Transverse colon (tissue), 4 donors: ENCODE data around the gene TRMU. TPM values are rescaled to one million over a fixed set of nuclear protein-coding genes. Genes with fewer than 3 reads are reported as not detected.

Experiments
- DNase-seq: peaks from one replicate; pipeline ENCODE4 v3.0.0-alpha.2; 2019
- H3K27ac ChIP-seq, 4 donors: fragments of 200-600 bp; sonication (generic); 2 replicates each; pipeline ENCODE4 v1.5.1; 2016 to 2018; ENCODE audit warnings: inconsistent platforms in 4 of 4
- H3K27me3 ChIP-seq: fragments of 200-600 bp; sonication (generic); 2 replicates; pipeline ENCODE4 v1.5.1; 2017; ENCODE audit warnings: inconsistent platforms
- H3K36me3 ChIP-seq, 4 donors: fragments of 200-600 bp; sonication (generic); 2 replicates each; pipeline ENCODE4 v1.5.1; 2017 to 2019; ENCODE audit warnings: inconsistent platforms in 4 of 4
- H3K4me1 ChIP-seq, 4 donors: fragments of 200-600 bp; sonication (generic); 2 replicates each; pipeline ENCODE4 v1.5.1; 2017 to 2020; ENCODE audit warnings: inconsistent platforms in 4 of 4
- H3K4me3 ChIP-seq, 4 donors: fragments of 200-600 bp; sonication (generic); 1 replicate in 1 of 4; 2 replicates in 3 of 4; pipeline versions ENCODE4 v1.5.1 to v1.6.1; 2017 to 2019; ENCODE audit warnings: inconsistent platforms in 4 of 4
- H3K9me3 ChIP-seq, 2 donors: fragments of 200-600 bp; sonication (generic); 2 replicates each; pipeline ENCODE4 v1.5.1; 2017 to 2019; ENCODE audit warnings: inconsistent platforms in 2 of 2
- EP300 ChIP-seq: sonication (generic); formaldehyde crosslinking; IDR thresholded peaks from one replicate; pipeline ENCODE4 v1.6.1; 2017; ENCODE audit warnings: antibody characterized with exemption, low read depth
- POLR2A ChIP-seq: fragments of 450-650 bp; IDR thresholded peaks from one replicate; pipeline ENCODE4 v1.6.1; 2016; ENCODE audit warnings: antibody characterized with exemption, mild to moderate bottlenecking, moderate library complexity
- POLR2AphosphoS5 ChIP-seq, 3 donors: sonication (generic); formaldehyde crosslinking; IDR thresholded peaks; one replicate each; pipeline ENCODE4 v1.6.1; 2016; ENCODE audit warnings: antibody characterized with exemption in 3 of 3
- WGBS, 2 donors: methylation state at CpG; one replicate each; pipeline ENCODE4 v1.1.5; 2018; ENCODE audit warnings: low coverage in 1 of 2; 5-methylcytosine and 5-hydroxymethylcytosine counted together
- in situ Hi-C, 4 donors: fragments of 200-750 bp; cut with MboI; loops; one replicate each; pipeline versions ENCODE4 v1.15.0 to v1.15.1; 2017; ENCODE audit warnings: low sequenced_read_pairs in 3 of 4, low pct_ligation_motif_present in 1 of 4, low pct_unique_long_range_greater_than_20kb in 1 of 4
- intact Hi-C: fragments of 100-400 bp; cut with DNase I; formaldehyde crosslinking; loops from one replicate; pipeline ENCODE4 v1.15.1; 2023; ENCODE audit warnings: low total_unique reads
- total RNA-seq, 4 donors: library from RNA; depleted of rRNA; stranded (reverse); fragments of >200 nt; gene quantifications; one replicate each; pipeline ENCODE4 v1.1.0, GENCODE V29; 2016
- TF ChIP-seq, protein P1 (sequence below), 5 experiments: fragments of 200-600 bp in 3 of 5; fragments of 450-650 bp in 2 of 5; sonication (generic) in 3 of 5; IDR thresholded peaks; 1 replicate in 2 of 5; 2 replicates in 3 of 5; pipeline ENCODE4 v1.5.1; 2016 to 2017; ENCODE audit warnings: antibody characterized with exemption in 5 of 5, inconsistent platforms in 3 of 5, mild to moderate bottlenecking in 2 of 5, moderate library complexity in 1 of 5

The TRMU gene
- total RNA-seq, 4 donors from 2014 or later, result 33.7 to 90.0 (median 38.5) TPM

DNA sequence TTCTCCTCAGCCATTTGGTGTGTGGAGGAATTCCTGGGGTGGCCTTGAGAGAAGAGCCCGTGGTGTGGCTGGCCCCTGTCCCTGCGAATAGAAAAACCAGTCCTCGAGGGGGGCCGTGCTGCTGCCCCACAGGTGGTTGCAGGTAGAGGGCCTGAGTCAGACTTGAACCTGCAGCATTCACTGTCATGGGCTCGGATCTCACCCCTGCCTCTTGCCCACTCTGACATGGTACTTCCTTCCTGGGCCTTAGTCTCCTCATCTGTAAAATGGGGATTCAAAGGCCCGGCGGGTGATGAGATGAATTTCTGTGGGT, 19.4 kb downstream of the TRMU start:
- H3K4me1 ChIP-seq, result no peaks in the 10 kb centered on the region
- TF ChIP-seq POLR2AphosphoS5 (IDR thresholded peaks at IDR 0.05) (no peak), EP300 (no peak), POLR2A (no peak)
- TF ChIP-seq, protein P1, sequence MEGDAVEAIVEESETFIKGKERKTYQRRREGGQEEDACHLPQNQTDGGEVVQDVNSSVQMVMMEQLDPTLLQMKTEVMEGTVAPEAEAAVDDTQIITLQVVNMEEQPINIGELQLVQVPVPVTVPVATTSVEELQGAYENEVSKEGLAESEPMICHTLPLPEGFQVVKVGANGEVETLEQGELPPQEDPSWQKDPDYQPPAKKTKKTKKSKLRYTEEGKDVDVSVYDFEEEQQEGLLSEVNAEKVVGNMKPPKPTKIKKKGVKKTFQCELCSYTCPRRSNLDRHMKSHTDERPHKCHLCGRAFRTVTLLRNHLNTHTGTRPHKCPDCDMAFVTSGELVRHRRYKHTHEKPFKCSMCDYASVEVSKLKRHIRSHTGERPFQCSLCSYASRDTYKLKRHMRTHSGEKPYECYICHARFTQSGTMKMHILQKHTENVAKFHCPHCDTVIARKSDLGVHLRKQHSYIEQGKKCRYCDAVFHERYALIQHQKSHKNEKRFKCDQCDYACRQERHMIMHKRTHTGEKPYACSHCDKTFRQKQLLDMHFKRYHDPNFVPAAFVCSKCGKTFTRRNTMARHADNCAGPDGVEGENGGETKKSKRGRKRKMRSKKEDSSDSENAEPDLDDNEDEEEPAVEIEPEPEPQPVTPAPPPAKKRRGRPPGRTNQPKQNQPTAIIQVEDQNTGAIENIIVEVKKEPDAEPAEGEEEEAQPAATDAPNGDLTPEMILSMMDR (IDR thresholded peaks at IDR 0.05), result no peak
- in situ Hi-C loops (loop anchor here in 1 of 4 donors (10.0 kb wide), 1 partner anchor 190 kb away; no protein-coding TSS in a partner anchor), intact Hi-C loops (no loop called here)
- peaks cover 0 to 35% (median 16%) of the 10 kb centered on the region in 4 donors for H3K36me3 ChIP-seq
- WGBS, 2 donors, result 93 to 100% methylated on average over 1 to 7 of the region's 7 CpGs
- no peaks in the 10 kb centered on the region for H3K9me3 ChIP-seq
- DNase-seq, result peak; percentile 6
- H3K27ac ChIP-seq, result no peak overlapping the region
- H3K27me3 ChIP-seq, result no peaks in the 10 kb centered on the region
- H3K4me3 ChIP-seq, result no peak overlapping the region

DNA sequence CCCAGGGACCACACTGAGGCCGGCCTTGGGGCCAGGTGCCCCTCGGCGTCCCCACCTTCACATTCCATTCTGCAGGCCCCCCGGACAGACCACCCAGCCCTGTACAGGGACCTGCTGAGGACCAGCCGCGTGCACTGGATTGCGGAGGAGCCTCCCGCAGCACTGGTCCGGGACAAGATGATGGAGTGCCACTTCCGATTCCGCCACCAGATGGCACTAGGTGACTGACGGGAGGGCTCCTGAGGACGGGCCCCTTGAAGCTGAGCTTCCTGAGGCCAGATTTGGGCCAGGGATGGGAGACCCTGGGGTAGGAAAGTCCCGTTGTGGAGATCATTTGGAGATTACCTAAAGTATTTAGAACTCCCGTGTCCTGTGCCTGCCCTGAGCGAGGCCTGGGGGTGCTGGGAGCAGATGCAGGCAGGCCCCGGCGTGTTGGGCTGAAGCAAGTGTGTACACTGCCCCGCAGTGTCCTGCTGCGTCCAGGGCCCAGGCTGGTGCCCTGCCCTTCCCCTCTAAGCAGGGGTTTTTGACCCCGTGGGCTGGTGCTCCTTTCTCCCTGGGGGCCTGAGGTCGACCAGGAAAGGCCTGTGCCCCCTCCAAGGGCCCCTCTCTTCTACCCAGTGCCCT, 20.0 kb downstream of the TRMU start:
- in situ Hi-C loops, result loop anchor here in 1 of 4 donors (10.0 kb wide), 1 partner anchor 189 kb away; no protein-coding TSS in a partner anchor
- intact Hi-C loops, result no loop called here

DNA sequence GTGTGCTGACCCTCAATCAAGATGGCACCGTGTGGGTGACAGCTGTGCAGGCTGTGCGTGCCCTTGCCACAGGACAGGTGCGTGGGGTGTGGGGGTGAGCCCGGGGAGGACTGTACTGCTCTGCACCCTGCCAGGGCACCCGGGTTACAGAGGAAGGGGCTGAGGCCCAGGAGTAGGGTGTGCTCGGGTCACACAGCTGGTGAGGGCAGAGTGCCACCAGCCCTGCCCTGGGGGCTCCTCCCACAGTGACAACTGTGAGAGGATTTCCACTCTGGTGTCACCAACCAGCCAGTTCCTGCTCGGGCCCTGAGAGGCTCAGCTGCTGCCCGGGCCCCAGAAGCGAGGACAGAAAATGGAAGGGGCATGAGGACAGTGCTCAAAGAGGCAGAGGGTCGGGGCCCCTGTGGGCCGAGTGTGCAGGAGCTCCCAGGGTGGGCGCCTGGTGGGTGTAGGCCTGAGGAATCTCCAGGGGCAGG, 20.5 kb downstream of the TRMU start:
- WGBS, 2 donors, result 82% methylated on average over 9 of the region's 12 CpGs; no CpG with 5 or more reads in 1 of the 2 donors
- Histone ChIP-seq H3K27me3 (no peaks in the 10 kb centered on the region), H3K36me3 (peaks cover 0 to 24% (median 11%) of the 10 kb centered on the region in 4 donors), H3K27ac (no peak overlapping the region), H3K9me3 (no peaks in the 10 kb centered on the region), H3K4me3 (no peak overlapping the region), H3K4me1 (no peaks in the 10 kb centered on the region)
- peak; percentile 4 for DNase-seq
- in situ Hi-C loops, result loop anchor here in 1 of 4 donors (10.0 kb wide), 1 partner anchor 189 kb away; no protein-coding TSS in a partner anchor
- intact Hi-C loops, result no loop called here
- TF ChIP-seq EP300 (no peak), POLR2A (no peak)
- TF ChIP-seq, protein P1 (IDR thresholded peaks at IDR 0.05), result no peak

More for the DNA sequence above, 20.0 kb downstream of the TRMU start:
- H3K36me3 ChIP-seq, result peaks cover 0 to 29% (median 14%) of the 10 kb centered on the region in 4 donors
- no peaks in the 10 kb centered on the region for H3K4me1 ChIP-seq
- WGBS, 2 donors, result 55% methylated on average over 22 of the region's 22 CpGs; no CpG with 5 or more reads in 1 of the 2 donors
- no peak overlapping the region for H3K4me3 ChIP-seq
- TF ChIP-seq EP300, result no peak
- TF ChIP-seq, protein P1 (IDR thresholded peaks at IDR 0.05), result peak; percentile 62 to 78 (median 73)
- H3K9me3 ChIP-seq, result no peaks in the 10 kb centered on the region
- no peak overlapping the region for H3K27ac ChIP-seq
- DNase-seq, result peak; percentile 67
- no peaks in the 10 kb centered on the region for H3K27me3 ChIP-seq

GRCh38 chr22:46356496-46357480, 21.3 kb downstream of the TRMU start:
- no peaks in the 10 kb centered on the region for H3K27me3 ChIP-seq
- H3K4me1 ChIP-seq, result no peaks in the 10 kb centered on the region
- H3K36me3 ChIP-seq, result peaks cover 0 to 17% (median 7%) of the 10 kb centered on the region in 4 donors
- in situ Hi-C loops (loop anchor here in 1 of 4 donors (10.0 kb wide), 1 partner anchor 188 kb away; no protein-coding TSS in a partner anchor), intact Hi-C loops (no loop called here)
- TF ChIP-seq, protein P1 (IDR thresholded peaks at IDR 0.05), result no peak
- TF ChIP-seq POLR2A (no peak), EP300 (no peak), POLR2AphosphoS5 (IDR thresholded peaks at IDR 0.05) (no peak)
- no peak overlapping the region for H3K27ac ChIP-seq
- 90% methylated on average over 21 of the region's 23 CpGs; no CpG with 5 or more reads in 1 of the 2 donors for WGBS, 2 donors
- H3K9me3 ChIP-seq, result no peaks in the 10 kb centered on the region
- DNase-seq, result peak; percentile 6
- H3K4me3 ChIP-seq, result no peak overlapping the region
